K562 (cell line): ENCODE results near the gene RXYLT1. TPM values are rescaled to one million over a fixed set of nuclear protein-coding genes. Genes with fewer than 3 reads are reported as not detected.

Experiments used
- ATAC-seq: fragments of 200-7000 bp; cut with Tn5 transposase; 3 replicates; pipeline ENCODE4 v1.9.1; 2020; ENCODE audit warnings: moderate library complexity
- Bru-seq: library from RNA; stranded (reverse); fragments of 400-500 nt; gene quantifications from one replicate; lab custom pipeline; 2021; lab: Mats Ljungman, UMichigan
- BruChase-seq, 2 experiments: library from RNA; stranded (reverse); fragments of 400-500 nt; gene quantifications; one replicate each; lab custom pipeline; 2021; lab: Mats Ljungman, UMichigan
- BruUV-seq: library from RNA; stranded (reverse); fragments of 400-500 nt; replicated peaks from 2 replicates; lab custom pipeline; 2021; lab: Mats Ljungman, UMichigan
- CTCF ChIA-PET: fragments of 300-600 bp; formaldehyde crosslinking; extraction: SDS; loops from one replicate; lab custom pipeline; 2021; ENCODE audit warnings: low intra/inter-chr PET ratio; lab: Yijun Ruan, JAX
- POLR2A ChIA-PET: fragments of 300-600, 350-650 bp; sonication (Branson Sonifier 250); formaldehyde crosslinking; extraction: SDS; loops from one replicate; lab custom pipeline; 2021; ENCODE audit warnings: antibody characterized with exemption, inconsistent platforms; lab: Yijun Ruan, JAX
- DNase-seq, 4 experiments: peaks; one replicate each; pipeline versions ENCODE4 v3.0.0 to v3.0.0-alpha.2; 2011 to 2018; ENCODE audit warnings: low spot score in 3 of 4, mixed read lengths in 3 of 4; ENCODE audit errors: extremely low read depth in 1 of 4
- FAIRE-seq: peaks from 2 replicates; lab custom pipeline; 2011; peaks lifted over from hg19 to GRCh38; lab: Jason Lieb, UNC
- H2AFZ ChIP-seq: 2 replicates; pipeline ENCODE4 v1.6.0; 2011; ENCODE audit warnings: low read depth, low read length, control low read depth, inconsistent platforms
- H3K27ac ChIP-seq: fragments of 200-600 bp; 3 replicates; pipeline ENCODE4 v1.8.0; 2011; ENCODE audit warnings: low read depth, mild to moderate bottlenecking, control low read depth, inconsistent platforms, low read length, moderate library complexity, mixed read lengths; ENCODE audit errors: extremely low read depth
- H3K27me3 ChIP-seq, 2 experiments: fragments of 300-600 bp in 1 of 2; 2 replicates in 1 of 2; 3 replicates in 1 of 2; pipeline versions ENCODE4 v1.6.0 to v1.8.0; 2011; ENCODE audit warnings: inconsistent platforms in 2 of 2, low read length in 2 of 2, mild to moderate bottlenecking in 1 of 2, mixed read lengths in 1 of 2, moderate library complexity in 1 of 2; ENCODE audit not compliant: control insufficient read depth in 2 of 2, insufficient read depth in 2 of 2
- H3K36me3 ChIP-seq: fragments of 300-600 bp; 3 replicates; pipeline ENCODE4 v1.8.0; 2011; ENCODE audit warnings: mild to moderate bottlenecking, low read length, inconsistent platforms; ENCODE audit not compliant: control insufficient read depth, insufficient read depth
- H3K4me1 ChIP-seq, 2 experiments: fragments of 200-600 bp in 1 of 2; replicated peaks in 1 of 2; 2 replicates in 1 of 2; 3 replicates in 1 of 2; pipeline versions ENCODE4 v1.5.1 to v1.8.0; 2011; ENCODE audit warnings: inconsistent platforms in 2 of 2, low read length in 2 of 2, mild to moderate bottlenecking in 1 of 2, mixed read lengths in 1 of 2, moderate library complexity in 1 of 2; ENCODE audit not compliant: control insufficient read depth in 2 of 2, insufficient read depth in 2 of 2
- H3K4me2 ChIP-seq: 2 replicates; pipeline ENCODE4 v1.6.1; 2011; ENCODE audit warnings: low read length, control low read depth, inconsistent platforms, mixed read lengths; ENCODE audit not compliant: insufficient read depth
- H3K4me3 ChIP-seq: fragments of 200-600 bp; sonication (generic), shearing (Covaris generic); 2 replicates; pipeline ENCODE4 v1.5.1; 2016; ENCODE audit warnings: control low read depth, inconsistent platforms
- H3K79me2 ChIP-seq: fragments of 200-600 bp; 3 replicates; pipeline ENCODE4 v1.8.0; 2011; ENCODE audit warnings: low read length, inconsistent platforms; ENCODE audit not compliant: control insufficient read depth, insufficient read depth
- H3K9ac ChIP-seq, 2 experiments: 2 replicates each; pipeline versions ENCODE4 v1.6.0 to v1.6.1; 2011; ENCODE audit warnings: low read depth in 2 of 2, low read length in 2 of 2, control low read depth in 1 of 2, inconsistent platforms in 1 of 2, mild to moderate bottlenecking in 1 of 2, mixed read lengths in 1 of 2; ENCODE audit not compliant: insufficient read depth in 1 of 2
- H3K9me1 ChIP-seq: one replicate; pipeline ENCODE4 v1.6.0; 2011; ENCODE audit warnings: inconsistent platforms, mild to moderate bottlenecking, low read length, moderate library complexity; ENCODE audit not compliant: control insufficient read depth, insufficient read depth
- H3K9me3 ChIP-seq: replicated peaks from 2 replicates; pipeline ENCODE4 v1.5.1; 2011; ENCODE audit warnings: low read depth, low read length, inconsistent platforms; ENCODE audit not compliant: control insufficient read depth, insufficient read depth
- H4K20me1 ChIP-seq: replicated peaks from 2 replicates; pipeline ENCODE4 v1.6.1; 2011; ENCODE audit warnings: low read length, inconsistent platforms, mixed read lengths; ENCODE audit not compliant: control insufficient read depth, insufficient read depth
- CREB3L1 ChIP-seq: fragments of 450-650 bp; IDR thresholded peaks from 2 replicates; pipeline ENCODE4 v1.6.1; 2014; ENCODE audit warnings: low read depth, mild to moderate bottlenecking, moderate library complexity, borderline replicate concordance
- KLF16 ChIP-seq: IDR thresholded peaks from 2 replicates; pipeline ENCODE4 v1.6.1; 2016; ENCODE audit warnings: antibody characterized with exemption
- L3MBTL2 ChIP-seq: fragments of 450-650 bp; IDR thresholded peaks from 2 replicates; pipeline ENCODE4 v1.6.1; 2016; ENCODE audit warnings: mild to moderate bottlenecking, moderate library complexity
- NCOA1 ChIP-seq: fragments of 450-650 bp; IDR thresholded peaks from 2 replicates; pipeline ENCODE4 v1.6.1; 2016; ENCODE audit warnings: low read depth
- POLR2B ChIP-seq: fragments of 450-650 bp; IDR thresholded peaks from 2 replicates; pipeline ENCODE4 v1.6.1; 2018; ENCODE audit warnings: low read depth; ENCODE audit not compliant: partially characterized antibody
- TRIM24 ChIP-seq, 2 experiments: fragments of 450-650 bp; IDR thresholded peaks; 2 replicates each; pipeline ENCODE4 v1.6.1; 2016
- WGBS: fragments of 100-300 bp; shearing (Covaris generic); methylation state at CpG from one replicate; pipeline ENCODE4 v1.1.6; 2016; ENCODE audit warnings: low coverage, mixed read lengths; ENCODE audit not compliant: insufficient coverage; ENCODE audit errors: missing lambda C conversion rate; 5-methylcytosine and 5-hydroxymethylcytosine counted together
- in situ Hi-C: fragments of 300-500 bp; cut with MboI; formaldehyde crosslinking; loops from 4 replicates; pipeline ENCODE4 v1.15.0; 2018; ENCODE audit warnings: inconsistent platforms, mixed read lengths
- intact Hi-C: fragments of 100-400 bp; cut with micrococcal nuclease; formaldehyde crosslinking; loops from 2 replicates; pipeline ENCODE4 v1.14.2; 2022
- long read RNA-seq, 3 experiments: library from polyadenylated mRNA in 2 of 3; library from RNA in 1 of 3; unstranded in 2 of 3; stranded (forward) in 1 of 3; transcript quantifications; one replicate each; pipeline ENCODE4 v2.0.0, GENCODE V29; 2019 to 2022
- polyA minus RNA-seq, 3 experiments: library from RNA; depleted of rRNA, polyadenylated mRNA; stranded (reverse); fragments of >200 nt; gene quantifications; 2 replicates each; pipeline ENCODE4 v1.2.3, GENCODE V29; 2011
- polyA plus RNA-seq, 8 experiments: library from polyadenylated mRNA; depleted of rRNA in 4 of 8; stranded (reverse) in 5 of 8; unstranded in 3 of 8; fragments of >200 nt; fragmentation: Nextera tagmentation in 2 of 8; fragmentation: Illumina TruSeq in 1 of 8; extraction: Ambion mirVana in 2 of 8; extraction: Trizol in 1 of 8; gene quantifications; 2 replicates each; pipeline versions ENCODE4 v1.2.1 to v1.2.3, GENCODE V29; 2011 to 2014; ENCODE audit warnings: inconsistent platforms in 1 of 8, missing spikeins in 1 of 8
- total RNA-seq, 7 experiments: library from RNA; depleted of rRNA in 6 of 7; stranded (reverse); fragments of >200 nt in 6 of 7; fragmentation: Illumina TruSeq in 2 of 7; extraction: Trizol in 2 of 7; gene quantifications; 2 replicates each; pipeline versions ENCODE4 v1.2.1 to v1.2.3, GENCODE V29; 2011 to 2021; ENCODE audit warnings: low replicate concordance in 1 of 7
- TF ChIP-seq, protein P1 (sequence below): fragments of 200-800 bp; sonication (Bioruptor generic); IDR thresholded peaks from 2 replicates; pipeline ENCODE4 v1.6.1; 2017; ENCODE audit warnings: missing genetic modification characterization, missing compliant biosample characterization
- TF ChIP-seq, protein P2 (sequence below): sonication (generic); formaldehyde crosslinking; IDR thresholded peaks from 2 replicates; pipeline ENCODE4 v1.8.0; 2023; ENCODE audit warnings: mild to moderate bottlenecking, missing genetic modification reagents

RXYLT1 gene, protein sequence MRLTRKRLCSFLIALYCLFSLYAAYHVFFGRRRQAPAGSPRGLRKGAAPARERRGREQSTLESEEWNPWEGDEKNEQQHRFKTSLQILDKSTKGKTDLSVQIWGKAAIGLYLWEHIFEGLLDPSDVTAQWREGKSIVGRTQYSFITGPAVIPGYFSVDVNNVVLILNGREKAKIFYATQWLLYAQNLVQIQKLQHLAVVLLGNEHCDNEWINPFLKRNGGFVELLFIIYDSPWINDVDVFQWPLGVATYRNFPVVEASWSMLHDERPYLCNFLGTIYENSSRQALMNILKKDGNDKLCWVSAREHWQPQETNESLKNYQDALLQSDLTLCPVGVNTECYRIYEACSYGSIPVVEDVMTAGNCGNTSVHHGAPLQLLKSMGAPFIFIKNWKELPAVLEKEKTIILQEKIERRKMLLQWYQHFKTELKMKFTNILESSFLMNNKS
- 9.1 and 28.4 TPM in 2 replicates for total RNA-seq (2011; cell fraction: chromatin; rRNA removed; ENCODE audit: low replicate concordance)
- total RNA-seq (2011; cell fraction: nucleolus; rRNA removed): 11.3 and 11.7 TPM in 2 replicates
- total RNA-seq (2011; cell fraction: nucleoplasm; rRNA removed): 14.3 and 26.6 TPM in 2 replicates
- total RNA-seq (2014; rRNA removed) (18.7 and 18.9 TPM in 2 replicates), total RNA-seq (2014; rRNA removed; fragmentation: Illumina TruSeq; extraction: Trizol) (24.2 and 25.9 TPM in 2 replicates), total RNA-seq (2015; rRNA removed; fragmentation: Illumina TruSeq; extraction: Trizol) (24.5 and 26.2 TPM in 2 replicates), total RNA-seq (2021) (21.7 and 22.1 TPM in 2 replicates), polyA plus RNA-seq (2011; rRNA removed) (16.5 and 20.4 TPM in 2 replicates), polyA plus RNA-seq (2014; fragmentation: Illumina TruSeq; extraction: Trizol) (17.6 and 20.9 TPM in 2 replicates), polyA plus RNA-seq (2014; fragmentation: Nextera tagmentation; extraction: Ambion mirVana) (1 to 10 TPM; 6.7 to 9.8 TPM), polyA plus RNA-seq (2014; rRNA removed) (25.1 and 26.5 TPM in 2 replicates), polyA minus RNA-seq (2011; rRNA and poly(A)+ RNA removed) (12.3 and 12.6 TPM in 2 replicates), Bru-seq, nascent RNA (percentile 68 among the genes with signal in this experiment), BruChase-seq, experiment 1, labeled RNA remaining after a 2-hour chase (percentile 62 among the genes with signal in this experiment), BruChase-seq, experiment 2, labeled RNA remaining after a 6-hour chase (percentile 59 among the genes with signal in this experiment)
- polyA plus RNA-seq (2011; cell fraction: cytosol; rRNA removed): 7.7 and 9.4 TPM in 2 replicates
- 15.2 and 17.0 TPM in 2 replicates for polyA plus RNA-seq (2011; cell fraction: nucleus; rRNA removed)
- 17.9 and 19.1 TPM in 2 replicates for polyA plus RNA-seq (2012)
- polyA minus RNA-seq (2011; cell fraction: cytosol; rRNA and poly(A)+ RNA removed): 5.3 and 6.4 TPM in 2 replicates
- polyA minus RNA-seq (2011; cell fraction: nucleus; rRNA and poly(A)+ RNA removed): 20.5 and 23.9 TPM in 2 replicates
- long read RNA-seq, experiment 1, full-length matches to known transcripts: 104 of 136 reads
- long read RNA-seq, experiment 1, partial matches to known transcripts: 10 of 136 reads
- long read RNA-seq, experiment 1, other reads (novel, unspliced or antisense): 22 of 136 reads
- long read RNA-seq, experiment 2, full-length matches to known transcripts: 21 of 31 reads
- long read RNA-seq, experiment 2, partial matches to known transcripts: 6 of 31 reads
- long read RNA-seq, experiment 2, other reads (novel, unspliced or antisense): 4 of 31 reads
- long read RNA-seq, experiment 3, full-length matches to known transcripts: 21 of 29 reads
- long read RNA-seq, experiment 3, partial matches to known transcripts: 3 of 29 reads
- long read RNA-seq, experiment 3, other reads (novel, unspliced or antisense): 5 of 29 reads

DNA sequence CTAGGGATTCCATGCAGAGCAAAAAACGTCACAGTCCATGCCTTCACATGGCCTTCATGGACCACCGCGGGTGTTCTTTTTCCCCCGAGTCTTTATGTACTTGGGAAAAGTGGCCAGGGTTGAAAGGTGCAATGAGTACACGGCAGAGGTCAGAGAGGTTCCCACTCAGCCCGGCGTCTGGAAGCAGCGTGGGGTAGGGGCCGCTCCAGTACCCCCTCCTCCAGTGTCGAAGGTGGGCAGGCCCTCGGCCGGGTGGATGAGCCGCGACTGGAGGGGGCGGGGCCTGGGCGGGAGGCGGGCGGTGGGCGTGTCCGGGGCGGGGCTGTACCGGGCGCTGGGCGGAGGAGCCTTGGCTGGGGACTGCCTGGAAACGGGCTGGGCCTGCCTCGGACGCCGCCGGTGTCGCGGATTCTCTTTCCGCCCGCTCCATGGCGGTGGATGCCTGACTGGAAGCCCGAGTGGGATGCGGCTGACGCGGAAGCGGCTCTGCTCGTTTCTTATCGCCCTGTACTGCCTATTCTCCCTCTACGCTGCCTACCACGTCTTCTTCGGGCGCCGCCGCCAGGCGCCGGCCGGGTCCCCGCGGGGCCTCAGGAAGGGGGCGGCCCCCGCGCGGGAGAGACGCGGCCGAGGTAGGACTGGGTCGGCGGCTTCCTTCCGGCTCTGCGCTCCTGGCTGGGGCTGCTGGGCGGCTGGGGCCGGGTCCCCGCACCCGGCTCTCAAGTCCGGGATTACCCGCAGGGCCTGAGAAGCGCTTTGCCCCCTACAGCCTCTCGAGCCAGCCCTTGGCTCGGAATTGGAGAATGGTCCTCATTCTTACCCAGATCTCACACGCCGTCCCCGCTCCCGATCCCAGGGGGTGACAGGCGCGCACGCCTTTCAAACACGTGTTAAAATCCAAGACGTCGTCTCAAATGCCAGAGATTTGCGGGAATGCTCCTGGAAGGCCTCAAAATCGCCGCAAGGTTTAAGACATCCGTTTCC lies at the start of gene RXYLT1:
RXYLT1 (plus strand) TSS at position 412 of the 984 bp plus-strand sequence; CDS start at position 464, 52 bp downstream.
- in situ Hi-C loops (no loop called here), intact Hi-C loops (no loop called here)
- 3% methylated on average over 42 of the region's 86 CpGs for WGBS
- BruUV-seq: TSS peak; percentile 65
- Histone ChIP-seq H3K79me2 (peaks cover 17% of the 10 kb centered on the region), H3K27me3 (no peaks in the 10 kb centered on the region; a peak in 1 of 5 replicates), H4K20me1 (no peaks in the 10 kb centered on the region), H3K4me3 (peak within 1 kb of the TSS; percentile 89), H3K36me3 (peaks cover 36% of the 10 kb centered on the region), H3K4me2 (peak within 1 kb of the TSS; percentile 92), H3K4me1 (0 out of 5 replicates have a peak, but pooled peaks cover 0 to 4% of the 10 kb centered on the region in 2 experiments), H3K9me3 (no peaks in the 10 kb centered on the region), H3K9me1 (no peaks in the 10 kb centered on the region), H2AFZ (peak within 1 kb of the TSS; percentile 95), H3K9ac (peak within 1 kb of the TSS; percentile 91 to 94), H3K27ac (peak within 1 kb of the TSS; percentile 90)
- POLR2A ChIA-PET: no interaction called here
- FAIRE-seq: peak; percentile 78
- peak; percentile 81 to 96 (median 94) for DNase-seq
- ATAC-seq: peak; percentile 98
- CTCF ChIA-PET: no interaction called here
- TF ChIP-seq, protein P1, sequence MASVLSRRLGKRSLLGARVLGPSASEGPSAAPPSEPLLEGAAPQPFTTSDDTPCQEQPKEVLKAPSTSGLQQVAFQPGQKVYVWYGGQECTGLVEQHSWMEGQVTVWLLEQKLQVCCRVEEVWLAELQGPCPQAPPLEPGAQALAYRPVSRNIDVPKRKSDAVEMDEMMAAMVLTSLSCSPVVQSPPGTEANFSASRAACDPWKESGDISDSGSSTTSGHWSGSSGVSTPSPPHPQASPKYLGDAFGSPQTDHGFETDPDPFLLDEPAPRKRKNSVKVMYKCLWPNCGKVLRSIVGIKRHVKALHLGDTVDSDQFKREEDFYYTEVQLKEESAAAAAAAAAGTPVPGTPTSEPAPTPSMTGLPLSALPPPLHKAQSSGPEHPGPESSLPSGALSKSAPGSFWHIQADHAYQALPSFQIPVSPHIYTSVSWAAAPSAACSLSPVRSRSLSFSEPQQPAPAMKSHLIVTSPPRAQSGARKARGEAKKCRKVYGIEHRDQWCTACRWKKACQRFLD (CRISPR knock-in tag): peak; percentile 69; the same call in 1 of the 2 replicates
- TF ChIP-seq L3MBTL2 (peak; percentile 87), NCOA1 (peak; percentile 66; the same call in 1 of the 2 replicates), TRIM24 (IDR thresholded peaks at IDR 0.05) (peak in 1 of 2 experiments; percentile 76; a peak in 2 of 4 replicates), KLF16 (no peak), CREB3L1 (0 out of 2 replicates have a peak, but pooled peaks have one; percentile 39), POLR2B (peak; percentile 56)
- TF ChIP-seq, protein P2, sequence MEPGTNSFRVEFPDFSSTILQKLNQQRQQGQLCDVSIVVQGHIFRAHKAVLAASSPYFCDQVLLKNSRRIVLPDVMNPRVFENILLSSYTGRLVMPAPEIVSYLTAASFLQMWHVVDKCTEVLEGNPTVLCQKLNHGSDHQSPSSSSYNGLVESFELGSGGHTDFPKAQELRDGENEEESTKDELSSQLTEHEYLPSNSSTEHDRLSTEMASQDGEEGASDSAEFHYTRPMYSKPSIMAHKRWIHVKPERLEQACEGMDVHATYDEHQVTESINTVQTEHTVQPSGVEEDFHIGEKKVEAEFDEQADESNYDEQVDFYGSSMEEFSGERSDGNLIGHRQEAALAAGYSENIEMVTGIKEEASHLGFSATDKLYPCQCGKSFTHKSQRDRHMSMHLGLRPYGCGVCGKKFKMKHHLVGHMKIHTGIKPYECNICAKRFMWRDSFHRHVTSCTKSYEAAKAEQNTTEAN (CRISPR knock-in tag): peak; percentile 34; the same call in 1 of the 2 replicates
